Hepatocyte (in vitro differentiated cells): Measurements from ENCODE around the gene ATP8A2.

Experiments
- EZH2 ChIP-seq: fragments of 200-600 bp; sonication (generic); IDR thresholded peaks from 2 replicates; pipeline ENCODE4 v1.6.1; 2016; ENCODE audit warnings: antibody characterized with exemption, mild to moderate bottlenecking, borderline replicate concordance
- EZH2phosphoT487 ChIP-seq: fragments of 200-600 bp; sonication (generic); IDR thresholded peaks from one replicate; pipeline ENCODE4 v1.6.1; 2018; ENCODE audit warnings: antibody characterized with exemption, mild to moderate bottlenecking, low read depth, moderate library complexity; ENCODE audit not compliant: unreplicated experiment, severe bottlenecking
- TF ChIP-seq, protein P1 (sequence below): fragments of 200-600 bp; sonication (generic); IDR thresholded peaks from 2 replicates; pipeline ENCODE4 v1.5.1; 2016; ENCODE audit warnings: antibody characterized with exemption, mild to moderate bottlenecking; ENCODE audit not compliant: poor library complexity

DNA sequence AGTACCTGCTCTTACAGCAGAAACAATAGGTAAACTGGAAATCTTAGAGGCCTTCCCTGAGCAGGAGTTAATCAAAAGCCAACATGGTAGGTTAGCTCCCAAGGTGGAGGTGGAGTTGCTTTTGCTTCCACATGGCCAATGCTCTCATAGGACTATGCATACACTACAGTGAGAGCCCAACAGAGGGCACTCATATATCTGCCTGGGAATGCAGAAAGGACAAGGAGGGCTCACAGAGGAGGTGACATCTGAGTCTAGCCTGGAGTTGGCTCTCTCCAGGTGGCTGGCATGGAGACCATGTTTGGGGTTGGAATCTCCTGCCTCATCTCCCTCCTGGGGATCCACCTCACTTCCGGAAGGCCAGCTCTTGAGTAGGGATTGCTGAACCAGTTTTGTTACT lies 34.6 kb downstream of the ATP8A2 start:
- TF ChIP-seq, protein P1, sequence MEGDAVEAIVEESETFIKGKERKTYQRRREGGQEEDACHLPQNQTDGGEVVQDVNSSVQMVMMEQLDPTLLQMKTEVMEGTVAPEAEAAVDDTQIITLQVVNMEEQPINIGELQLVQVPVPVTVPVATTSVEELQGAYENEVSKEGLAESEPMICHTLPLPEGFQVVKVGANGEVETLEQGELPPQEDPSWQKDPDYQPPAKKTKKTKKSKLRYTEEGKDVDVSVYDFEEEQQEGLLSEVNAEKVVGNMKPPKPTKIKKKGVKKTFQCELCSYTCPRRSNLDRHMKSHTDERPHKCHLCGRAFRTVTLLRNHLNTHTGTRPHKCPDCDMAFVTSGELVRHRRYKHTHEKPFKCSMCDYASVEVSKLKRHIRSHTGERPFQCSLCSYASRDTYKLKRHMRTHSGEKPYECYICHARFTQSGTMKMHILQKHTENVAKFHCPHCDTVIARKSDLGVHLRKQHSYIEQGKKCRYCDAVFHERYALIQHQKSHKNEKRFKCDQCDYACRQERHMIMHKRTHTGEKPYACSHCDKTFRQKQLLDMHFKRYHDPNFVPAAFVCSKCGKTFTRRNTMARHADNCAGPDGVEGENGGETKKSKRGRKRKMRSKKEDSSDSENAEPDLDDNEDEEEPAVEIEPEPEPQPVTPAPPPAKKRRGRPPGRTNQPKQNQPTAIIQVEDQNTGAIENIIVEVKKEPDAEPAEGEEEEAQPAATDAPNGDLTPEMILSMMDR = no peak
- no peak for TF ChIP-seq EZH2
- no peak for TF ChIP-seq EZH2phosphoT487
